PFSK-1 (cell line): ENCODE data around the gene CYP2A7.

ENCODE experiments used
- FOXP2 ChIP-seq: optimal IDR thresholded peaks from 2 replicates; pipeline ENCODE3; 2011; ENCODE audit warnings: borderline replicate concordance, control low read depth, inconsistent platforms; ENCODE audit not compliant: insufficient read depth; ENCODE audit errors: extremely low read length, extremely low read depth
- POLR2AphosphoS5 ChIP-seq: IDR thresholded peaks from 2 replicates; pipeline ENCODE4 v1.6.1; 2012; ENCODE audit warnings: low read depth, mild to moderate bottlenecking, control low read depth, low read length, moderate library complexity
- SIN3A ChIP-seq: IDR thresholded peaks from 2 replicates; pipeline ENCODE4 v1.6.1; 2012; ENCODE audit warnings: mild to moderate bottlenecking, low read length, moderate library complexity, borderline replicate concordance; ENCODE audit not compliant: insufficient read depth
- TAF1 ChIP-seq: IDR thresholded peaks from 2 replicates; pipeline ENCODE4 v1.6.1; 2012; ENCODE audit warnings: low read length, control low read depth, borderline replicate concordance; ENCODE audit not compliant: insufficient read depth
- TF ChIP-seq, protein P1 (sequence below), 2 experiments: IDR thresholded peaks; 2 replicates each; pipeline versions ENCODE4 v1.6.1 to v1.8.0; 2011 to 2012; ENCODE audit warnings: low read depth in 2 of 2, low read length in 2 of 2, control low read depth in 1 of 2, inconsistent platforms in 1 of 2, mild to moderate bottlenecking in 1 of 2, moderate library complexity in 1 of 2; ENCODE audit not compliant: insufficient read depth in 1 of 2

The CYP2A7 gene

DNA sequence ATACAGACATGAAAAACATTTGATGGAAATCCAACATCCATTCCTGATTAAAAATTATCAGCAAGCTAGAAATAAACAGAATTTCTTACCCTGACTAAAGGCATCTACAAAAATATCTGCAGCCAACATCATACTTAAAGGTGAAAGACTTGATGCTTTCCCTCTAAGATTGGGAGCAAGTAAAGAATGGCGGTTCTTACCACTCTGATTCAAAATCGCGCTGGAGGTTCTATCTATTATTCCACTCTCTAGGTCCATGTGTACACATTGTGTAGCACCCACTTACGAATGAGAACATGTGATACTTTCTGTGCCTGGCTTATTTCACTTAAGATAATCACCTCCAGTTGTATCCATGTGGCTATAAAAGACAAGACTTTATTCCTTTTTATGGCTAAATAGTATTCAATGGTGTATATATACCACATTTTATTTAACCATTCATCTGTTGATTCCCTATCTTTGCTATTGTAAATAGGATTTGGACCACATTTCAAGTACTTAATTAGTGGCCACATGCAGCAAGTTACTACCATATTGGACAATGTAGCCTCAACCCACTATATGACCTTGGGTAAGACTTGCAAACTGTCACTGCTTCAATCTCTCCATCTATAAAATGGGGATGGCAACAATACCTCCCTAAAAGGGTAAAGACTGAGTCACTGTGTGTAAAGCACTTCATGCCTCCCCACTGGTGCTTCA lies 38.4 kb upstream of the CYP2A7 start:
- TF ChIP-seq FOXP2 (no peak), POLR2AphosphoS5 (no peak), TAF1 (no peak), SIN3A (no peak)
- TF ChIP-seq, protein P1, sequence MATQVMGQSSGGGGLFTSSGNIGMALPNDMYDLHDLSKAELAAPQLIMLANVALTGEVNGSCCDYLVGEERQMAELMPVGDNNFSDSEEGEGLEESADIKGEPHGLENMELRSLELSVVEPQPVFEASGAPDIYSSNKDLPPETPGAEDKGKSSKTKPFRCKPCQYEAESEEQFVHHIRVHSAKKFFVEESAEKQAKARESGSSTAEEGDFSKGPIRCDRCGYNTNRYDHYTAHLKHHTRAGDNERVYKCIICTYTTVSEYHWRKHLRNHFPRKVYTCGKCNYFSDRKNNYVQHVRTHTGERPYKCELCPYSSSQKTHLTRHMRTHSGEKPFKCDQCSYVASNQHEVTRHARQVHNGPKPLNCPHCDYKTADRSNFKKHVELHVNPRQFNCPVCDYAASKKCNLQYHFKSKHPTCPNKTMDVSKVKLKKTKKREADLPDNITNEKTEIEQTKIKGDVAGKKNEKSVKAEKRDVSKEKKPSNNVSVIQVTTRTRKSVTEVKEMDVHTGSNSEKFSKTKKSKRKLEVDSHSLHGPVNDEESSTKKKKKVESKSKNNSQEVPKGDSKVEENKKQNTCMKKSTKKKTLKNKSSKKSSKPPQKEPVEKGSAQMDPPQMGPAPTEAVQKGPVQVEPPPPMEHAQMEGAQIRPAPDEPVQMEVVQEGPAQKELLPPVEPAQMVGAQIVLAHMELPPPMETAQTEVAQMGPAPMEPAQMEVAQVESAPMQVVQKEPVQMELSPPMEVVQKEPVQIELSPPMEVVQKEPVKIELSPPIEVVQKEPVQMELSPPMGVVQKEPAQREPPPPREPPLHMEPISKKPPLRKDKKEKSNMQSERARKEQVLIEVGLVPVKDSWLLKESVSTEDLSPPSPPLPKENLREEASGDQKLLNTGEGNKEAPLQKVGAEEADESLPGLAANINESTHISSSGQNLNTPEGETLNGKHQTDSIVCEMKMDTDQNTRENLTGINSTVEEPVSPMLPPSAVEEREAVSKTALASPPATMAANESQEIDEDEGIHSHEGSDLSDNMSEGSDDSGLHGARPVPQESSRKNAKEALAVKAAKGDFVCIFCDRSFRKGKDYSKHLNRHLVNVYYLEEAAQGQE (IDR thresholded peaks at IDR 0.05; ENCODE audit: insufficient read depth in 1 of 2, low read depth in 2 of 2, low read length in 2 of 2) = no peak

GRCh38 chr19:40908976-40909375 lies 26.9 kb upstream of the CYP2A7 start:
- TF ChIP-seq POLR2AphosphoS5 (no peak), SIN3A (no peak), FOXP2 (no peak), TAF1 (no peak)
- TF ChIP-seq, protein P1 (IDR thresholded peaks at IDR 0.05; ENCODE audit: insufficient read depth in 1 of 2, low read depth in 2 of 2, low read length in 2 of 2) = no peak

GRCh38 chr19:40907968-40908735 lies 26.1 kb upstream of the CYP2A7 start:
- TF ChIP-seq SIN3A (no peak), POLR2AphosphoS5 (no peak), FOXP2 (no peak)
- TF ChIP-seq, protein P1 (IDR thresholded peaks at IDR 0.05; ENCODE audit: insufficient read depth in 1 of 2, low read depth in 2 of 2, low read length in 2 of 2) = no peak

DNA sequence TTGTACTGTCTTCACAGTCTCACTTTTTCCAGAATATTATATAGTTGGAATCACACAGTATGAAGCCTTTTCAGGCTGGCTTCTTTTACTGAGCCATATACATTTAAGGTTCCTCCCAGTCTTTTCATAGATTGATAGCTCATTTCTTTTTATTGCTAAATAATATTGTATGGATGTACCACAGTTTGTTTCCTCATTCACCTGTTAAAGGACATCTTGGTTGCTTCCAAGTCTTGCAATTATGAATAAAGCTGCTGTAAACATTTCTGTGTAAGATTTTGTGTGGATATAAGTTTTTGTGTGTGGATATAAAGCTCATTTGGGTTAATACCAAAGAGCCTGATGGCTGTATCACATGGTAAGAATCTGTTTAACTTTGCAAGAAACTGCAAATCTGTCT lies 24.5 kb upstream of the CYP2A7 start:
- TF ChIP-seq, protein P1 (IDR thresholded peaks at IDR 0.05; ENCODE audit: insufficient read depth in 1 of 2, low read depth in 2 of 2, low read length in 2 of 2) = no peak
- no peak for TF ChIP-seq SIN3A

- TF ChIP-seq SIN3A (no peak), TAF1 (no peak), POLR2AphosphoS5 (no peak), FOXP2 (no peak)
- TF ChIP-seq, protein P1 (IDR thresholded peaks at IDR 0.05; ENCODE audit: insufficient read depth in 1 of 2, low read depth in 2 of 2, low read length in 2 of 2) = no peak
Observed at GRCh38 chr19:40896418-40896796, 14.4 kb upstream of the CYP2A7 start.
